ENCODE data around the gene TRAF5.
"Not testable (repeated sequence)": the region's sequence is repeated elsewhere in the genome, so short reads cannot be mapped to it uniquely, and the experiment has no call there.

TRAF5 gene

GRCh38 chr1:211376807-211377470, 50.3 kb downstream of the TRAF5 start:
- no peak for DNase-seq

- DNase-seq = no peak
Measured at GRCh38 chr1:211377539-211378450, 51.2 kb downstream of the TRAF5 start.

- no peak for DNase-seq
Measured at GRCh38 chr1:211378844-211379243, 52.2 kb downstream of the TRAF5 start.

- no peak for DNase-seq
Measured at GRCh38 chr1:211379446-211379845, 52.8 kb downstream of the TRAF5 start.

- no peak for DNase-seq
Measured at GRCh38 chr1:211381481-211382181, 55.0 kb downstream of the TRAF5 start.

GRCh38 chr1:211382182-211382713, 55.6 kb downstream of the TRAF5 start:
- no peak for DNase-seq

GRCh38 chr1:211382714-211383480, 56.3 kb downstream of the TRAF5 start:
- peak; percentile 45 to 96 (median 88) for DNase-seq

- no peak for DNase-seq
Measured at GRCh38 chr1:211384524-211384923, 57.9 kb downstream of the TRAF5 start.

GRCh38 chr1:211386921-211387320, 60.3 kb downstream of the TRAF5 start:
- DNase-seq = no peak

- DNase-seq = not testable (repeated sequence)
Measured at GRCh38 chr1:211390829-211391228, 64.2 kb downstream of the TRAF5 start.

GRCh38 chr1:211393203-211393602, 66.6 kb downstream of the TRAF5 start:
- DNase-seq = no peak

- not testable (repeated sequence) for DNase-seq
Measured at GRCh38 chr1:211398266-211398930, 71.8 kb downstream of the TRAF5 start.

GRCh38 chr1:211399851-211400393, 73.3 kb downstream of the TRAF5 start:
- DNase-seq = not testable (repeated sequence)

GRCh38 chr1:211401751-211402150, 75.1 kb downstream of the TRAF5 start:
- DNase-seq = not testable (repeated sequence)

GRCh38 chr1:211406086-211406485, 79.5 kb downstream of the TRAF5 start:
- DNase-seq = not testable (repeated sequence)

GRCh38 chr1:211407749-211408148, 81.1 kb downstream of the TRAF5 start:
- DNase-seq = not testable (repeated sequence)

GRCh38 chr1:211411639-211412038, 85.0 kb downstream of the TRAF5 start:
- no peak for DNase-seq

- no peak for DNase-seq
Measured at GRCh38 chr1:211415700-211416099, 89.1 kb downstream of the TRAF5 start.

GRCh38 chr1:211416246-211416627, 89.6 kb downstream of the TRAF5 start:
- DNase-seq = peak in 10 of 58 donors; percentile 1 to 9 (median 6)
